GM23338 (cell line): ENCODE measurements around the gene NR0B2. TPM values are rescaled to one million over a fixed set of nuclear protein-coding genes. Genes with fewer than 3 reads are reported as not detected.

Source experiments
- ATAC-seq: fragments of 200-7000 bp; cut with Tn5 transposase; 3 replicates; pipeline ENCODE4 v1.9.1; 2020
- DNase-seq: peaks from one replicate; pipeline ENCODE4 v3.0.0-alpha.2; 2015; ENCODE audit warnings: low spot score
- H2AFZ ChIP-seq: fragments of 200-600 bp; sonication (generic); 2 replicates; pipeline ENCODE4 v1.8.0; 2016; ENCODE audit warnings: antibody characterized with exemption, mild to moderate bottlenecking, moderate library complexity
- H3F3A ChIP-seq: fragments of 200-600 bp; sonication (generic); replicated peaks from 2 replicates; pipeline ENCODE4 v1.8.0; 2017; ENCODE audit warnings: antibody characterized with exemption, mixed run types, low read depth
- H3K27ac ChIP-seq: fragments of 200-600 bp; sonication (generic); 2 replicates; pipeline ENCODE4 v1.6.1; 2016; ENCODE audit warnings: low read depth
- H3K27me3 ChIP-seq: fragments of 200-600 bp; sonication (generic); 2 replicates; pipeline ENCODE4 v1.8.0; 2016; ENCODE audit warnings: mild to moderate bottlenecking, mixed run types, moderate library complexity; ENCODE audit not compliant: insufficient read depth
- H3K36me3 ChIP-seq: fragments of 200-600 bp; sonication (generic); 2 replicates; pipeline ENCODE4 v1.8.0; 2016; ENCODE audit warnings: mild to moderate bottlenecking; ENCODE audit not compliant: insufficient read depth
- H3K4me1 ChIP-seq: fragments of 200-600 bp; sonication (generic); 2 replicates; pipeline ENCODE4 v1.8.0; 2016; ENCODE audit warnings: mild to moderate bottlenecking, moderate library complexity; ENCODE audit not compliant: insufficient read depth
- H3K4me2 ChIP-seq: fragments of 200-600 bp; sonication (generic); 2 replicates; pipeline ENCODE4 v1.7.1; 2017; ENCODE audit warnings: mixed run types
- H3K4me3 ChIP-seq: fragments of 200-600 bp; sonication (generic); 2 replicates; pipeline ENCODE4 v1.6.1; 2016; ENCODE audit warnings: mixed run types
- H3K79me2 ChIP-seq: fragments of 200-600 bp; sonication (generic); replicated peaks from 2 replicates; pipeline ENCODE4 v1.8.0; 2017; ENCODE audit warnings: mild to moderate bottlenecking; ENCODE audit not compliant: insufficient read depth
- H3K9me2 ChIP-seq: fragments of 200-600 bp; sonication (generic); 2 replicates; pipeline ENCODE4 v1.8.0; 2017; ENCODE audit not compliant: insufficient read depth
- H4K20me1 ChIP-seq: fragments of 200-600 bp; sonication (generic); replicated peaks from 2 replicates; pipeline ENCODE4 v1.8.0; 2017; ENCODE audit warnings: mild to moderate bottlenecking; ENCODE audit not compliant: insufficient read depth
- H3K27ac Mint-ChIP-seq: 2 replicates; pipeline ENCODE4 v1.8.0; 2020; ENCODE audit warnings: inconsistent platforms, mild to moderate bottlenecking, moderate library complexity, mixed read lengths
- H3K27me3 Mint-ChIP-seq: 3 replicates; pipeline ENCODE4 v1.8.0; 2022; ENCODE audit warnings: low read depth, mild to moderate bottlenecking, moderate library complexity, mixed read lengths, inconsistent platforms; ENCODE audit not compliant: insufficient read depth, poor library complexity
- H3K36me3 Mint-ChIP-seq: 3 replicates; pipeline ENCODE4 v1.8.0; 2021; ENCODE audit warnings: low read depth, mild to moderate bottlenecking, inconsistent platforms, moderate library complexity, mixed read lengths
- H3K4me1 Mint-ChIP-seq: 3 replicates; pipeline ENCODE4 v1.8.0; 2020; ENCODE audit warnings: mild to moderate bottlenecking, inconsistent platforms, mixed read lengths
- H3K4me3 Mint-ChIP-seq: 3 replicates; pipeline ENCODE4 v1.8.0; 2021; ENCODE audit warnings: moderate library complexity, mild to moderate bottlenecking, inconsistent platforms, mixed read lengths
- H3K9me3 Mint-ChIP-seq: 3 replicates; pipeline ENCODE4 v1.8.0; 2020; ENCODE audit warnings: moderate library complexity, mild to moderate bottlenecking, inconsistent platforms, mixed read lengths
- CREB1 ChIP-seq: fragments of 250-450 bp; sonication (Bioruptor Pico); IDR thresholded peaks from 2 replicates; pipeline ENCODE4 v1.5.0; 2020; ENCODE audit warnings: low read depth, mild to moderate bottlenecking, moderate library complexity
- EZH2 ChIP-seq: fragments of 200-600 bp; sonication (generic); IDR thresholded peaks from one replicate; pipeline ENCODE4 v1.8.0; 2017; ENCODE audit warnings: antibody characterized with exemption, mild to moderate bottlenecking, low read depth; ENCODE audit not compliant: unreplicated experiment
- EZH2phosphoT487 ChIP-seq: fragments of 200-600 bp; sonication (generic); IDR thresholded peaks from one replicate; pipeline ENCODE4 v1.8.1; 2018; ENCODE audit warnings: antibody characterized with exemption; ENCODE audit not compliant: unreplicated experiment
- JUNB ChIP-seq: IDR thresholded peaks from one replicate; pipeline ENCODE4 v1.6.1; 2016; ENCODE audit warnings: antibody characterized with exemption; ENCODE audit not compliant: unreplicated experiment
- NANOG ChIP-seq: IDR thresholded peaks from 2 replicates; pipeline ENCODE4 v1.6.1; 2016; ENCODE audit warnings: antibody characterized with exemption, borderline replicate concordance
- POLR2AphosphoS5 ChIP-seq: IDR thresholded peaks from 2 replicates; pipeline ENCODE4 v1.6.1; 2016; ENCODE audit warnings: antibody characterized with exemption, low read depth
- REST ChIP-seq: IDR thresholded peaks from one replicate; pipeline ENCODE4 v1.6.1; 2018; ENCODE audit warnings: antibody characterized with exemption; ENCODE audit not compliant: unreplicated experiment
- STAT1 ChIP-seq: IDR thresholded peaks from one replicate; pipeline ENCODE4 v1.6.1; 2016; ENCODE audit warnings: antibody characterized with exemption; ENCODE audit not compliant: unreplicated experiment
- ZNF114 ChIP-seq: fragments of 250-450 bp; sonication (Bioruptor Pico); IDR thresholded peaks from 2 replicates; pipeline ENCODE4 v1.5.0; 2020; ENCODE audit warnings: mild to moderate bottlenecking, moderate library complexity
- ZNF331 ChIP-seq: fragments of 250-450 bp; sonication (Bioruptor Pico); IDR thresholded peaks from 2 replicates; pipeline ENCODE4 v1.5.0; 2020; ENCODE audit warnings: low read depth, mild to moderate bottlenecking, moderate library complexity
- polyA plus RNA-seq: library from polyadenylated mRNA; unstranded; fragments of >200 nt; fragmentation: Nextera tagmentation; extraction: Ambion mirVana; gene quantifications from 2 replicates; pipeline ENCODE4 v1.2.1, GENCODE V29; 2016
- total RNA-seq: library from RNA; depleted of rRNA; stranded (reverse); fragments of >200 nt; shearing (Covaris generic); gene quantifications from 2 replicates; pipeline ENCODE4 v1.2.3, GENCODE V29; 2014
- TF ChIP-seq, protein P1 (sequence below): IDR thresholded peaks from 2 replicates; pipeline ENCODE4 v1.6.1; 2016; ENCODE audit warnings: antibody characterized with exemption
- TF ChIP-seq, protein P2 (sequence below), 2 experiments: fragments of 200-600 bp in 1 of 2; sonication (generic) in 1 of 2; conservative IDR thresholded peaks; 2 replicates each; pipeline versions ENCODE4 v1.5.1 to v1.6.1; 2016 to 2017; ENCODE audit warnings: antibody characterized with exemption in 2 of 2, low read depth in 2 of 2, mild to moderate bottlenecking in 2 of 2, moderate library complexity in 1 of 2
- TF ChIP-seq, protein P3 (sequence below): fragments of 250-450 bp; sonication (Bioruptor Pico); IDR thresholded peaks from 2 replicates; pipeline ENCODE4 v1.5.0; 2020; ENCODE audit warnings: mild to moderate bottlenecking, moderate library complexity

The NR0B2 gene
- total and polyA plus RNA-seq, 2 experiments from 2014 or later: 0.18 TPM; not detected in 1

DNA sequence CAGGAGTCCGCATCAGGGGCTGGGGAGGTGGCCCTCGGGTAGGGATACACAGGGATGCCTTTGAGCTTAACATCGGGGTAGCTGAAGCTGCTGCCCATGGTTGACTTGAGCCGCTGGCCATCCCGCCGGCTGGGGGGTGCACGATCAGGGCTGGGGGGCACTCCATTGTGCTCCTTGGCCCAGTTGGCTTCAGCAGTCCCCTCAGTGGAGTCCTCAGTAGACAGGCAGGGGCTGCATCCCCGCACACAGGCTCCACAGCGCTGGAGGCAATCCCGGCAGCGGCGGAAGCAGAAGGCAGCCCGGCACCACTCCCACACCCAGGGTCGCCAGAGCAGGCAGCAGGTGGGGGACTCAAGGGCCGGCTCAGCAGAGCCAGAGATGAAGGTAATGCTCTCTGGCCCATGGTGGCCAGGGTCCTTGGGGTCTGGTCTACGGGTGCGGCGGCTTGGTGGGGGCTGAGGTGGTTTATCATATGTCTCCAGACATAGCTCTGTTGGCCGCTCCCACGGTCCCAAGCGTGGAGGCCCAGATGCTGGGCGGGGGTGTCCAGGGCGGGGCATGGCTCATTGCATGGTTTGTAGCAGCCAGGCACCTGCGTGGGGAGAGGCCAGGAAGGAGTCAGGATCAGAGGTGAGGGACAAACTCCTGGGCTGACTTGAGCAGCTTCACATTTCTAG lies 38.2 kb upstream of the NR0B2 start:
- H3K4me3 Mint-ChIP-seq: no peak overlapping the region
- Histone ChIP-seq H3K4me2 (no peak overlapping the region), H3K4me3 (no peak overlapping the region), H4K20me1 (peaks cover 5% of the 10 kb centered on the region; the same call in 1 of the 2 replicates), H3K27ac (no peak overlapping the region), H2AFZ (no peak overlapping the region), H3K27me3 (no peaks in the 10 kb centered on the region), H3K36me3 (no peaks in the 10 kb centered on the region), H3K4me1 (no peaks in the 10 kb centered on the region), H3K9me2 (no peaks in the 10 kb centered on the region), H3K79me2 (no peaks in the 10 kb centered on the region), H3F3A (peaks cover 15% of the 10 kb centered on the region)
- ATAC-seq: no peak
- DNase-seq: no peak
- peaks cover 9% of the 10 kb centered on the region for H3K27me3 Mint-ChIP-seq
- no peak overlapping the region for H3K27ac Mint-ChIP-seq
- H3K9me3 Mint-ChIP-seq: no peaks in the 10 kb centered on the region; the same call in 2 of the 3 replicates
- TF ChIP-seq REST: no peak
- no peak for TF ChIP-seq EZH2
- TF ChIP-seq, protein P1, sequence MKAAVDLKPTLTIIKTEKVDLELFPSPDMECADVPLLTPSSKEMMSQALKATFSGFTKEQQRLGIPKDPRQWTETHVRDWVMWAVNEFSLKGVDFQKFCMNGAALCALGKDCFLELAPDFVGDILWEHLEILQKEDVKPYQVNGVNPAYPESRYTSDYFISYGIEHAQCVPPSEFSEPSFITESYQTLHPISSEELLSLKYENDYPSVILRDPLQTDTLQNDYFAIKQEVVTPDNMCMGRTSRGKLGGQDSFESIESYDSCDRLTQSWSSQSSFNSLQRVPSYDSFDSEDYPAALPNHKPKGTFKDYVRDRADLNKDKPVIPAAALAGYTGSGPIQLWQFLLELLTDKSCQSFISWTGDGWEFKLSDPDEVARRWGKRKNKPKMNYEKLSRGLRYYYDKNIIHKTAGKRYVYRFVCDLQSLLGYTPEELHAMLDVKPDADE: no peak
- TF ChIP-seq NANOG: no peak
- no peak for TF ChIP-seq ZNF331 (CRISPR knock-in tag)
- TF ChIP-seq, protein P2, sequence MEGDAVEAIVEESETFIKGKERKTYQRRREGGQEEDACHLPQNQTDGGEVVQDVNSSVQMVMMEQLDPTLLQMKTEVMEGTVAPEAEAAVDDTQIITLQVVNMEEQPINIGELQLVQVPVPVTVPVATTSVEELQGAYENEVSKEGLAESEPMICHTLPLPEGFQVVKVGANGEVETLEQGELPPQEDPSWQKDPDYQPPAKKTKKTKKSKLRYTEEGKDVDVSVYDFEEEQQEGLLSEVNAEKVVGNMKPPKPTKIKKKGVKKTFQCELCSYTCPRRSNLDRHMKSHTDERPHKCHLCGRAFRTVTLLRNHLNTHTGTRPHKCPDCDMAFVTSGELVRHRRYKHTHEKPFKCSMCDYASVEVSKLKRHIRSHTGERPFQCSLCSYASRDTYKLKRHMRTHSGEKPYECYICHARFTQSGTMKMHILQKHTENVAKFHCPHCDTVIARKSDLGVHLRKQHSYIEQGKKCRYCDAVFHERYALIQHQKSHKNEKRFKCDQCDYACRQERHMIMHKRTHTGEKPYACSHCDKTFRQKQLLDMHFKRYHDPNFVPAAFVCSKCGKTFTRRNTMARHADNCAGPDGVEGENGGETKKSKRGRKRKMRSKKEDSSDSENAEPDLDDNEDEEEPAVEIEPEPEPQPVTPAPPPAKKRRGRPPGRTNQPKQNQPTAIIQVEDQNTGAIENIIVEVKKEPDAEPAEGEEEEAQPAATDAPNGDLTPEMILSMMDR (conservative IDR thresholded peaks at IDR 0.05; ENCODE audit: low read depth in 2 of 2): no peak
- TF ChIP-seq CREB1 (CRISPR knock-in tag): no peak
- TF ChIP-seq STAT1: no peak
- no peak for TF ChIP-seq JUNB
- TF ChIP-seq POLR2AphosphoS5: no peak
- TF ChIP-seq ZNF114 (CRISPR knock-in tag): no peak
- TF ChIP-seq EZH2phosphoT487: no peak
- TF ChIP-seq, protein P3, sequence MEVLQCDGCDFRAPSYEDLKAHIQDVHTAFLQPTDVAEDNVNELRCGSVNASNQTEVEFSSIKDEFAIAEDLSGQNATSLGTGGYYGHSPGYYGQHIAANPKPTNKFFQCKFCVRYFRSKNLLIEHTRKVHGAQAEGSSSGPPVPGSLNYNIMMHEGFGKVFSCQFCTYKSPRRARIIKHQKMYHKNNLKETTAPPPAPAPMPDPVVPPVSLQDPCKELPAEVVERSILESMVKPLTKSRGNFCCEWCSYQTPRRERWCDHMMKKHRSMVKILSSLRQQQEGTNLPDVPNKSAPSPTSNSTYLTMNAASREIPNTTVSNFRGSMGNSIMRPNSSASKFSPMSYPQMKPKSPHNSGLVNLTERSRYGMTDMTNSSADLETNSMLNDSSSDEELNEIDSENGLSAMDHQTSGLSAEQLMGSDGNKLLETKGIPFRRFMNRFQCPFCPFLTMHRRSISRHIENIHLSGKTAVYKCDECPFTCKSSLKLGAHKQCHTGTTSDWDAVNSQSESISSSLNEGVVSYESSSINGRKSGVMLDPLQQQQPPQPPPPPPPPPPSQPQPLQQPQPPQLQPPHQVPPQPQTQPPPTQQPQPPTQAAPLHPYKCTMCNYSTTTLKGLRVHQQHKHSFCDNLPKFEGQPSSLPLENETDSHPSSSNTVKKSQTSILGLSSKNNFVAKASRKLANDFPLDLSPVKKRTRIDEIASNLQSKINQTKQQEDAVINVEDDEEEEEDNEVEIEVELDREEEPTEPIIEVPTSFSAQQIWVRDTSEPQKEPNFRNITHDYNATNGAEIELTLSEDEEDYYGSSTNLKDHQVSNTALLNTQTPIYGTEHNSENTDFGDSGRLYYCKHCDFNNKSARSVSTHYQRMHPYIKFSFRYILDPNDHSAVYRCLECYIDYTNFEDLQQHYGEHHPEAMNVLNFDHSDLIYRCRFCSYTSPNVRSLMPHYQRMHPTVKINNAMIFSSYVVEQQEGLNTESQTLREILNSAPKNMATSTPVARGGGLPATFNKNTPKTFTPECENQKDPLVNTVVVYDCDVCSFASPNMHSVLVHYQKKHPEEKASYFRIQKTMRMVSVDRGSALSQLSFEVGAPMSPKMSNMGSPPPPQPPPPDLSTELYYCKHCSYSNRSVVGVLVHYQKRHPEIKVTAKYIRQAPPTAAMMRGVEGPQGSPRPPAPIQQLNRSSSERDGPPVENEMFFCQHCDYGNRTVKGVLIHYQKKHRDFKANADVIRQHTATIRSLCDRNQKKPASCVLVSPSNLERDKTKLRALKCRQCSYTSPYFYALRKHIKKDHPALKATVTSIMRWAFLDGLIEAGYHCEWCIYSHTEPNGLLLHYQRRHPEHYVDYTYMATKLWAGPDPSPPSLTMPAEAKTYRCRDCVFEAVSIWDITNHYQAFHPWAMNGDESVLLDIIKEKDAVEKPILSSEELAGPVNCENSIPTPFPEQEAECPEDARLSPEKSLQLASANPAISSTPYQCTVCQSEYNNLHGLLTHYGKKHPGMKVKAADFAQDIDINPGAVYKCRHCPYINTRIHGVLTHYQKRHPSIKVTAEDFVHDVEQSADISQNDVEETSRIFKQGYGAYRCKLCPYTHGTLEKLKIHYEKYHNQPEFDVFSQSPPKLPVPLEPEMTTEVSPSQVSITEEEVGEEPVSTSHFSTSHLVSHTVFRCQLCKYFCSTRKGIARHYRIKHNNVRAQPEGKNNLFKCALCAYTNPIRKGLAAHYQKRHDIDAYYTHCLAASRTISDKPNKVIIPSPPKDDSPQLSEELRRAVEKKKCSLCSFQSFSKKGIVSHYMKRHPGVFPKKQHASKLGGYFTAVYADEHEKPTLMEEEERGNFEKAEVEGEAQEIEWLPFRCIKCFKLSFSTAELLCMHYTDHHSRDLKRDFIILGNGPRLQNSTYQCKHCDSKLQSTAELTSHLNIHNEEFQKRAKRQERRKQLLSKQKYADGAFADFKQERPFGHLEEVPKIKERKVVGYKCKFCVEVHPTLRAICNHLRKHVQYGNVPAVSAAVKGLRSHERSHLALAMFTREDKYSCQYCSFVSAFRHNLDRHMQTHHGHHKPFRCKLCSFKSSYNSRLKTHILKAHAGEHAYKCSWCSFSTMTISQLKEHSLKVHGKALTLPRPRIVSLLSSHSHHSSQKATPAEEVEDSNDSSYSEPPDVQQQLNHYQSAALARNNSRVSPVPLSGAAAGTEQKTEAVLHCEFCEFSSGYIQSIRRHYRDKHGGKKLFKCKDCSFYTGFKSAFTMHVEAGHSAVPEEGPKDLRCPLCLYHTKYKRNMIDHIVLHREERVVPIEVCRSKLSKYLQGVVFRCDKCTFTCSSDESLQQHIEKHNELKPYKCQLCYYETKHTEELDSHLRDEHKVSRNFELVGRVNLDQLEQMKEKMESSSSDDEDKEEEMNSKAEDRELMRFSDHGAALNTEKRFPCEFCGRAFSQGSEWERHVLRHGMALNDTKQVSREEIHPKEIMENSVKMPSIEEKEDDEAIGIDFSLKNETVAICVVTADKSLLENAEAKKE (CRISPR knock-in tag): no peak
- H3K4me1 Mint-ChIP-seq: no peaks in the 10 kb centered on the region
- H3K36me3 Mint-ChIP-seq: peaks cover 37% of the 10 kb centered on the region
